ENCODE measurements around the gene GPR39.

GRCh38 chr2:132392879-132393278, 23.7 kb upstream of the GPR39 start:
- no peak for TF ChIP-seq CTCF (conservative IDR thresholded peaks at IDR 0.05)
- no peak for TF ChIP-seq ZFX (IDR thresholded peaks at IDR 0.05)

All from C4-2B (cell line).